Activated T-cell treated with anti-CD3 and anti-CD28 coated beads, Interleukin-2, amount 50 U/mL, for 4 hours (primary cell): ENCODE results near the gene MRPL46. TPM values are rescaled to one million over a fixed set of nuclear protein-coding genes. Genes with fewer than 3 reads are reported as not detected.
A peak's percentile ranks its signal among the peaks of the same experiment; 100 is the strongest.

ENCODE experiments used
- ATAC-seq, 2 donors: fragments of 200-7000 bp; cut with Tn5 transposase; one replicate each; pipeline ENCODE4 v1.10.0; 2021
- DNase-seq: peaks from one replicate; pipeline ENCODE4 v3.0.0-alpha.2; 2020
- H3K27me3 Mint-ChIP-seq: one replicate; pipeline ENCODE4 v1.8.0; 2021; ENCODE audit warnings: low read depth, mixed read lengths
- H3K36me3 Mint-ChIP-seq: one replicate; pipeline ENCODE4 v1.8.0; 2022; ENCODE audit warnings: mixed read lengths; ENCODE audit not compliant: insufficient read depth
- H3K4me1 Mint-ChIP-seq: one replicate; pipeline ENCODE4 v1.8.0; 2021; ENCODE audit warnings: low read depth, mixed read lengths
- H3K4me3 Mint-ChIP-seq: one replicate; pipeline ENCODE4 v1.8.0; 2021; ENCODE audit warnings: mild to moderate bottlenecking, moderate library complexity, mixed read lengths
- H3K9me3 Mint-ChIP-seq: one replicate; pipeline ENCODE4 v1.8.0; 2021; ENCODE audit warnings: mixed read lengths
- total RNA-seq, 3 donors: library from RNA; stranded (reverse); gene quantifications; one replicate each; pipeline ENCODE4 v1.2.1, GENCODE V29; 2021

MRPL46 gene
- total RNA-seq: 10 to 100 TPM; 50.0 to 56.3 (median 51.4) TPM

DNA sequence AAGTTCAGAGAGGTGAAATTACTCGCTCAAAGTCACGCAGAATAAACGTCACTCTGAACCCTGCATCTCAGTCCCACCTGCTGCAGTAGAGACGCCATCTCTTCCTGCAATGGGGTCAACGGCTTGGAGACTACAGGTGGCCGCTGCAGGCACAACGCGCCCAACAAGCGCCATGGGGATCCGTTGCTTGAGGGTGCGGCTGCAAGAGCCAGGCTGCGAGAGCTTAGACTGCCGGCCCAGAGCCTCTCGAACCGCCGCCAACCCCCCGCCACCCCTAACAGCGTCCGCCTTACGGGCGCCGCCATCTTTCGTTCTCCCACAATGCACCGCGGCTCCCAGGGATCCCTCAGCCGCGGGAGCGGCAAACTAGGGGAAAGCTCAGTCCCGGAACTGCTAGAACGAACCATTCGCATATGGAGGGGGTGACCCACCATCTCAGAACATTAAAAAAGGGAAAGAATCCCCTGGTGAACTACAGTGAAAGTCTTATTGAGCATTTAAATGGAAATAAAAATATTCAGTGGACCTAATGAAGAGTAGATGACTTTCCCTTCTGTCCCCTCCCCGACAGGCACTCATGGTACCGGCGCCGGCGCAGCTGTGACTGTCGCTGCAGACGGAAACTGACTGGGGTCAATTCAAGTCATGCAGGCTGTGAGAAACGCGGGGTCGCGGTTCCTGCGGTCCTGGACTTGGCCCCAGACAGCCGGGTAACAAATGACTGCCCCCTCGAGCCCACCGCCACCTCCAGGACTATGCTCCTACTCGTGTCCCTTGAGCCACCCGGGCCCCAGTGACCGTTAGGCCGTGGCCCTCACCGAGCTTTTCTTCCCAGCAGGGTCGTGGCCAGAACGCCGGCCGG, at the start of gene MRPL46, which contains the start of gene MRPS11:
TSS of gene MRPL46 (minus strand) at position 316 of the 862 bp plus-strand sequence. CDS start at position 305, 11 bp downstream.
TSS of gene MRPS11 (plus strand) at position 636 of the 862 bp plus-strand sequence. CDS start at position 646, 10 bp downstream.
- Mint-ChIP-seq H3K36me3 (peaks cover 25% of the 10 kb centered on the region), H3K4me1 (peaks cover 31% of the 10 kb centered on the region), H3K27me3 (no peaks in the 10 kb centered on the region), H3K4me3 (peak within 1 kb of the TSS; percentile 92), H3K9me3 (no peaks in the 10 kb centered on the region)
- peak; percentile 86 to 90 for ATAC-seq
- DNase-seq: peak; percentile 86

DNA sequence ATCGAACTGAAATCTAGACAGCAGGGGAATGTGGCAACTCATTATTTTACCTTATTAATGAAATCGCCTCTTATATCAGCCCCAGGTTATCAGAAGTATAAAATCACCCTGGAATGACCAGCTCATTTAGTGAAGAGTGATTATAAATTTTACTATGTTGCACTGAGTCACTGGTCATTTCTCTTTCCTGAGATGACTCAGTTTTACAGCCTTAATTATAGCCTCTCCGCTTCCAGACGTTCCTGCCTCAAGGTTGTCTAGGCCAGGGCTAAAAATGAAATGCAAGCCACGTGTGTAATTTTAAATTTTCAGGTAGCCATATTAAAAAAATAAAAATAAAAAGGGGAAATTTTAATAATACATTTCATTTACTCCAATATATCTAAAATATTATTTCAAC, 46.0 kb upstream of the MRPL46 start:
- Mint-ChIP-seq H3K4me3 (no peak overlapping the region), H3K27me3 (no peaks in the 10 kb centered on the region), H3K36me3 (peaks cover 42% of the 10 kb centered on the region), H3K9me3 (no peaks in the 10 kb centered on the region), H3K4me1 (no peaks in the 10 kb centered on the region)
- ATAC-seq: no peak
- DNase-seq: no peak

DNA sequence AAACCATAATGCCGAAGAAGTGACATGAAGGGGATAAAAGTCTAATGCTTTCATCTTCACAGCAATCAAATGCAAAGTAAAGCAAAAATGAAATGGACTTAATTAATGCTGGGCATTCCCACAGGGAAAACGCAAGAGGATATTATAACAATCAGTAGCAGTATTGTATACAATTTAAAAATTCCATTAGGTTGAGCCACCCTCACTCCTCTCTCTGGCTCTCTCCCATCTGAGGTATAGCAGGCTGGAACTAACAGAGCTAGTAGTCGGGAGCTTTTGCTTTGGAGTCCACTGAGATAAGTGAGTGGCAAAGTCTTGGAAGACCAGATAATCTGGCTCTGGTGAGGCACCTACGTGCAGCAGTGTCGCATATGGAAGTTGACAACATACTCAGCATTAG, 45.4 kb upstream of the MRPL46 start:
- ATAC-seq: no peak
- Mint-ChIP-seq H3K4me3 (no peak overlapping the region), H3K4me1 (no peaks in the 10 kb centered on the region), H3K36me3 (peaks cover 42% of the 10 kb centered on the region), H3K27me3 (no peaks in the 10 kb centered on the region), H3K9me3 (no peaks in the 10 kb centered on the region)
- no peak for DNase-seq

DNA sequence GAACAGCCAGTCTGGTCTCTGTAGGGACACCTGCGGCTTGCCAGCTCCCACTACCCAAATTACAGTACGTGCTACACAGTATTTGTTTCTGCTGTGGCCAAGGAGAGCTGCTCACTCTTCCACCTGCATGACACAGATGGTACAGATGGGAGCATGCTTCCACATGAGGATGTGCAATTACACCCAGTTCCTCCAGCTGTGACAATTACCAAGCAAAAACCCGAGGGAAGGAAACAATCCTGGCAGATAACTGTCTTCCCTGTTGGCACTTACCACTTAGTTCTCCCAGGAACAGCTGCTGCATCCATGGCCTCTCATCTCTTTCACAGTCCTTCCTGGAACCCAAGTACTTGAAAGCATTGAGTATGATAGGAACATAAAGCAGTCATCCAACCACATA, 44.9 kb upstream of the MRPL46 start:
- DNase-seq (no peak), ATAC-seq (no peak)
- Mint-ChIP-seq H3K27me3 (no peaks in the 10 kb centered on the region), H3K9me3 (no peaks in the 10 kb centered on the region), H3K4me3 (no peak overlapping the region), H3K36me3 (peaks cover 42% of the 10 kb centered on the region), H3K4me1 (no peaks in the 10 kb centered on the region)

DNA sequence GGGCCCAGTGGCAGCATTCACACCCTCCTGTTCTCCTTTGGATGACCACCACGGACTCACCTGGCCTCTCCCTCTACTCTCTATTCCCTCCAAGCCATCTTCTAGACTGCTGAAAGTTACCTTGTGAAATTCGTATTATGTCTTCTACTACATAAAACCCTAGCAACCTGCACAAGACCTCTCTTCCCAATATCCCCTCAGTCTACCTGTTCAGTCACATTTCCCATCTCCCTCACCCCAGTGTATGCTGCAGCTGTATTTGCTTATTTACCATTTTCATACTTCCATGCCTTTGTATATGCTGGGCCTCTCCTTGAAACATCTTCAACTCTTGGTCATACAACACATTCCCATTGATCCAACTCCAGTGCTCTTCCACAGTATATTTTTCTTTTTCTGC, 44.0 kb upstream of the MRPL46 start:
- peaks cover 38% of the 10 kb centered on the region for H3K36me3 Mint-ChIP-seq

DNA sequence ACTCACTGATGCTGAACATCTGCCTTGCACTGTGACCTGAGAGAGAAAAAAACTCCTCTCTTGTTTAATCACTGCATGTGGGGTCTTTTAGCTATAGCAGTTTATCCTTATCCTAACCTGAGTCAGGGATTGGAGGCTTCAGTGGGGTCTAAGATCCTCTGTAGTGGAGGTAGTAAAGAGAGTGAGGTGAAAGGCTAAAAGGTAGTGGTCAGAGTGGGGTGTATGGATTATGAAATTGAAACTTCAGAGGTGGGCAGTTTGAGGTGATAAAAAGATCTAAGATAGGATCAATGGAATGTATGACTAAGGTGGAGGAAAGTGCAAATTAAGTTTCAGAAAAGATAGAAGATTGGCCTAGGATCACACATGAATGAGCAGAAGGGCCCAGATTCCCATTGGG, 42.8 kb upstream of the MRPL46 start:
- DNase-seq (no peak), ATAC-seq (no peak)
- H3K36me3 Mint-ChIP-seq: peaks cover 43% of the 10 kb centered on the region
- H3K4me3 Mint-ChIP-seq: no peak overlapping the region
- no peaks in the 10 kb centered on the region for H3K27me3 Mint-ChIP-seq
- no peaks in the 10 kb centered on the region for H3K4me1 Mint-ChIP-seq
- no peaks in the 10 kb centered on the region for H3K9me3 Mint-ChIP-seq

More for the DNA sequence above, 44.0 kb upstream of the MRPL46 start:
- no peaks in the 10 kb centered on the region for H3K27me3 Mint-ChIP-seq
- ATAC-seq (no peak), DNase-seq (no peak)
- no peaks in the 10 kb centered on the region for H3K9me3 Mint-ChIP-seq
- H3K4me3 Mint-ChIP-seq: no peak overlapping the region
- no peaks in the 10 kb centered on the region for H3K4me1 Mint-ChIP-seq

DNA sequence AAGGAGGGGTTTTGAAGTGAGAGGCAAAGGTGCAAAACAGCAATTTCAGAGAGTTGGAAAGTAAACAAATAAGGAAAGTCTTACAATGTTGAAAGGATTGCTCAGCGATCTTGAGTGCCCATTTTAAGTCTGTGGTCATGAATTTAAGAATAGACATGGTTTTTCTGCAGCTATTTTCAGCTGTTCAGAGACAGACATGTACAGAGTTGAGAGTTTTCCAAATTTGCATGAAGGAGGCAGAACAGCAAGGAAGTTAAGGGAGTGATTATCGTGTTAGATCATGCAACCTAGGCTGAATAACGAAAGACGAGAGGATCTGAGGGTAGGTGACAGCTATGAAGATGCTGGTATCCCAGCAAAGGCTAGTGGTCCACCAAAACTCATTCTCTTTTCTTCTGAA, 42.1 kb upstream of the MRPL46 start:
- Mint-ChIP-seq H3K4me3 (no peak overlapping the region), H3K9me3 (no peaks in the 10 kb centered on the region), H3K4me1 (no peaks in the 10 kb centered on the region), H3K27me3 (no peaks in the 10 kb centered on the region), H3K36me3 (peaks cover 46% of the 10 kb centered on the region)
- DNase-seq: no peak
- ATAC-seq: no peak

DNA sequence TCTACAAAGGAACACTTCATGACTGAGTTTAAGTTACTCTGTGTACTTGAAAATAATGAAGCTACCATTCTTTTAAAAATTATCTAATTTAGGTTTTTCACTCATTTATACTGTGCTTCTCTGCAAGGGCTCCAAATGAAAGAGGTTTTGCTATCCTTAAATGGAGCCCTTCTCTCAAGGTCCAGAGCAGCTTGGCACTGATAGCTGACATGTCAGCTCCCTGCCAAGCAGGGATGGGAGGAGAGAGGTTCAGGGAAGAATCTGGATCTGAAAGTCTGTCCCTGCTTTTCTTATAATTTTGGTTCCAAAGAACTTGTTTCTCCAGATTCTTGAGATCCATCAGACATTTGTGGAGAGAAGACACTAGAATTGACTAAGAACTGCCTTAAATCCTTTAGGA, 39.4 kb upstream of the MRPL46 start:
- Mint-ChIP-seq H3K4me1 (no peaks in the 10 kb centered on the region), H3K9me3 (no peaks in the 10 kb centered on the region), H3K4me3 (no peak overlapping the region), H3K27me3 (no peaks in the 10 kb centered on the region), H3K36me3 (peaks cover 36% of the 10 kb centered on the region)
- DNase-seq (no peak), ATAC-seq (no peak)

DNA sequence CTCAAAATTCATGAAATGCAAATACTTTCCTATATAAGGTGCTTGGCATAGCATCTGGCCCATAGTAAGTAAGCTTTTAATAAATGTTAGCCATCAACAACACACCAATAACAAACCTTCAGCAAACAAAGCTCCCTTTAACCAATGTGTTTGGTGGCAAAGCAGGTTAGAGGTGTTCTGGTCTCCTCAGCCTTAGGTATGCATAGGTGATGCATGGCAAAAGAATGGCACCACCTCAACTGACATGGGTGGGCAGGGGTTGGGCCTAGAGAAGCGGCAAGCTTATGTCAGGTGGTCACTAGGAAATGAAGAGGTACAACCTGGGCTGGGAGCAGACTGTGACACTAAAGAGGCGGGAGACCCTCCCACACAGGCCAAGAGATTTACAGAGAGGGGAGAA, 38.5 kb upstream of the MRPL46 start:
- Mint-ChIP-seq H3K9me3 (no peaks in the 10 kb centered on the region), H3K27me3 (no peaks in the 10 kb centered on the region), H3K4me3 (no peak overlapping the region), H3K4me1 (no peaks in the 10 kb centered on the region), H3K36me3 (peaks cover 29% of the 10 kb centered on the region)
- ATAC-seq: no peak
- no peak for DNase-seq

DNA sequence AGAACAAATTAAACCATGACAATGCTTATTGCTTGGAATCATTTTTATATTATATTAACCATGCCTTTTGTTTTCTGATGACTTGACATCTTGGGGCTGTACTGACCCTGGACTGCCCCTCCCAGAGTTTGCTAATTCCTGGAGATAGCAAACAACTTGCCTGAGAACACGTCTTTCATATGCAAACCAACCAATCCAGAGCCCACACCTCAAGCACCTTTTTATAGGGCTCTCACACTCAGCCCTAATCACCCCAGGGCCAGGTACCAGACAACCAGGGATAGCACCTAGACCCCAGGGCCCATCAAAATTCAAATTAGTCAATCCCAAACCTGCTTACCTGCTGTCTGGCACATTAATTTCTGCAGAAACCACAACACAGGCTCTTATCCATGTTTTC, 37.3 kb upstream of the MRPL46 start:
- no peaks in the 10 kb centered on the region for H3K27me3 Mint-ChIP-seq
- peaks cover 22% of the 10 kb centered on the region for H3K36me3 Mint-ChIP-seq
- no peak for DNase-seq
- no peak for ATAC-seq
- H3K4me1 Mint-ChIP-seq: no peaks in the 10 kb centered on the region
- no peak overlapping the region for H3K4me3 Mint-ChIP-seq
- H3K9me3 Mint-ChIP-seq: no peaks in the 10 kb centered on the region

DNA sequence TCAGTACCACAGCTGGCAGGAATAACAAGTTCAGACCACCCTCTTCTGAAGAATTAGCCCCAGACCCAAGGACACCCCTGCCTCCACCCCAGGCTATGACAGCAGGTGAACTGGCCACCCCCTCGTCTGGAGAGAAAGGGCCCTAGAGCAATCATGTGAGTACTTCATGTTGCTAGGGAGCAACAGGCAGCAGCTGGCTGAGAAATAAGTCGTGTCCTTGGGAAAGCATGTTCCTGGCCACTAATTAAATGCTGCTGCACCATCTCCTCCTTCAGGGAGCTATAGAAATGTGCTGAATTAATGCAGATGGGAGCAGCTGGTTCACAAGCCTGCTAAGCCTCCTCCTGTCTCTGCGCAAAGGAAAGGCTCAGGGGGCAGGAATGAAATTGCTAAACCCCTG, 31.8 kb upstream of the MRPL46 start:
- Mint-ChIP-seq H3K36me3 (peaks cover 8% of the 10 kb centered on the region), H3K9me3 (no peaks in the 10 kb centered on the region), H3K4me1 (no peaks in the 10 kb centered on the region), H3K4me3 (no peak overlapping the region), H3K27me3 (no peaks in the 10 kb centered on the region)
- ATAC-seq: no peak
- no peak for DNase-seq

DNA sequence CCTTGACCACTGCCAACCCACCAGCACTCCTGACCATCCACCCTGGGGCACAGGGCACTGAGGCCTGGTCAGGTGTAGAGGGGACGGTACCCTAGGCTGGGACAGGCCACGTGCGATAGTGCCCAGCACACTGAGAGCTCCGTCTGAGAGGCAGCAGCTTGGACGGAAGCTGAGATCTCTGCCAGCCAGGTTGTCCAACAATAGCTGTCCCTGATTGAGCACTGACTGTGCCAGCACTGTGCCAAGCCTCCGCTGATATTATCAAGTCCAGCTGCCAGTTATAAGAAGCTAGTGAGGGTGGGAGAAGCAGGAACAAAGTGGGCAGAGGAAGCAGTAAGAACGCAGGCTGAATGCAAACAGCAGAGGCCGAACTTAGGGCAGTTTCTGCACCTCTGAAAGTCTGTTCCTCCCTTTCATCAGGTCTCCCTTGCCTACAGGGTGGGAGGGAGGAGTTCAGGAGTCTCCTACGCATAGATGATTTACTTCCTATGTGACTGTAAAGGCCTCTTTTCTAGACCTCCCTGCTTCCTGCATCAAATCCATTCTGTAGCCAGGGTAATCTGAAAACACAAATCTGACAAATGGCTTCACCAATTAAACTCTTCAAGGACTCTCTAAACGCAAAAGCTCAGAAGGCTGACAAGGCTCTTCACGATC, 30.0 kb upstream of the MRPL46 start:
- ATAC-seq: no peak
- Mint-ChIP-seq H3K4me1 (no peaks in the 10 kb centered on the region), H3K27me3 (no peaks in the 10 kb centered on the region)

DNA sequence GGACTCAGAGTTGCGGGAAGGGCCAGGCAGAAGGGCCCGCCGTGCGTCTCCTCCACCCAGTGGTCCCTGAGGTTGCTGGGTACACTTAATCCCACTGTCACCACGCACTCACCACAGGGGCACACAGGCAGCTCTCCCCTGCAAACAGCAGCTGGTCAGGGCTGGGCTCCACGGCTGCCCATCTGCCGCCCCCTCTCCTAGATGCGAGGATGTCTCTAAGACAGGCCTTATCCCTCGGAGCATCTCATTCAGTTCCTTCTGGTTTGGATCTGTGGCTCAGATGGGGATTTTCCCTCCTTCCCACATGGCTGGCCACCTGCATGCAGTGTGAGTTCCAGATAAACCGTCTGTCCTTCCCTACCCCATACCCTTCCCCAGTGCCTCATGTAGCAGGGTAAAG, 26.7 kb upstream of the MRPL46 start:
- no peaks in the 10 kb centered on the region for H3K9me3 Mint-ChIP-seq
- DNase-seq: no peak
- peaks cover 8% of the 10 kb centered on the region for H3K36me3 Mint-ChIP-seq
- ATAC-seq: no peak
- H3K27me3 Mint-ChIP-seq: no peaks in the 10 kb centered on the region
- H3K4me3 Mint-ChIP-seq: no peak overlapping the region
- H3K4me1 Mint-ChIP-seq: no peaks in the 10 kb centered on the region

More for the DNA sequence above, 30.0 kb upstream of the MRPL46 start:
- Mint-ChIP-seq H3K4me3 (no peak overlapping the region), H3K36me3 (peaks cover 8% of the 10 kb centered on the region), H3K9me3 (no peaks in the 10 kb centered on the region)
- DNase-seq: no peak

DNA sequence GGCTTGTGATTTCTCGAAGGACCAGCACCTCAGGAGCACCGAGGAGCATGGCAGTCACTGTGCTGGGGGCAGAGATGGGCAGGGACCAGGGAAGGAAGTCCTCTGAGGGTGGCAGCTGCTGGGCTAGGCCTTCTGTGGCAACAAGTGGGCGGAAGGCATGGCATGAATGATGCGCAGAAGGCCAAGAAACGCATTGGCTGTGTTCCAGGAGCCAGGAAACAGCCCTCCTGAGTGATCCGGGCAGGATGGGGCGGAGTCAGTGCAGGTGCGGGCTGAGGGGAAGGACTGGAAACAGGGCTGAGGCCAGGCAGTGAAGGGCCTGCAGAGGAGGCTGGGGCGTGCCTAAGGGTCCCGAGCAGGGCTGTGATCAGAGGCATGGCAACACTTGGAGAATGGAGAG, 24.0 kb upstream of the MRPL46 start:
- H3K4me1 Mint-ChIP-seq: no peaks in the 10 kb centered on the region
- H3K4me3 Mint-ChIP-seq: no peak overlapping the region
- H3K36me3 Mint-ChIP-seq: peaks cover 4% of the 10 kb centered on the region
- ATAC-seq (no peak), DNase-seq (no peak)
- H3K9me3 Mint-ChIP-seq: no peaks in the 10 kb centered on the region
- no peaks in the 10 kb centered on the region for H3K27me3 Mint-ChIP-seq

DNA sequence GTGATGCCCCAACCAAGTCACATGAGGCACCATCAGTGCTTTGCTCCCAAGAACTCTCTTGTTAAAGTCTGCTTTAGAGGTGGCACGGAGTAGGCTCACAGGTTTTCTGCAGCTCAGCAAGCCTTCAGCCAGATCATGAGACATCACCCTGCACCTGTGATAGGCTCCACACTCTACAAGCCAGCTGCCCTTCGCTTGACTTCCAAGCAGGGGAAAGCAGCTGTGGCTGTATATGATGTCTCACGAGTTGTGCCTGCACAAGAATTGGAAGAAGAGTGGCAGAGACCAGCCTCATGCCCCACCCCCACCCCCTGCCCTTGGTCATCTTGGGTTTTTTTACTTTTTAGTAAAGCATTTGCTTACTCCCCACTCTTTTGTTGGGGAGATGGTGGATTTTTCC, 22.8 kb upstream of the MRPL46 start:
- no peaks in the 10 kb centered on the region for H3K27me3 Mint-ChIP-seq
- no peak overlapping the region for H3K4me3 Mint-ChIP-seq
- H3K36me3 Mint-ChIP-seq: peaks cover 2% of the 10 kb centered on the region
- ATAC-seq (no peak), DNase-seq (no peak)
- no peaks in the 10 kb centered on the region for H3K9me3 Mint-ChIP-seq
- H3K4me1 Mint-ChIP-seq: no peaks in the 10 kb centered on the region
